K562 (cell line): ENCODE results near the gene DNM1. TPM values are rescaled to one million over a fixed set of nuclear protein-coding genes. Genes with fewer than 3 reads are reported as not detected.

Source experiments
- ATAC-seq: fragments of 200-7000 bp; cut with Tn5 transposase; 3 replicates; pipeline ENCODE4 v1.9.1; 2020; ENCODE audit warnings: moderate library complexity
- BruUV-seq: library from RNA; stranded (reverse); fragments of 400-500 nt; replicated peaks from 2 replicates; lab custom pipeline; 2021; lab: Mats Ljungman, UMichigan
- CTCF ChIA-PET: fragments of 300-600 bp; formaldehyde crosslinking; extraction: SDS; loops from one replicate; lab custom pipeline; 2021; ENCODE audit warnings: low intra/inter-chr PET ratio; lab: Yijun Ruan, JAX
- POLR2A ChIA-PET: fragments of 300-600, 350-650 bp; sonication (Branson Sonifier 250); formaldehyde crosslinking; extraction: SDS; loops from one replicate; lab custom pipeline; 2021; ENCODE audit warnings: antibody characterized with exemption, inconsistent platforms; lab: Yijun Ruan, JAX
- DNase-seq, 4 experiments: peaks; one replicate each; pipeline versions ENCODE4 v3.0.0 to v3.0.0-alpha.2; 2011 to 2018; ENCODE audit warnings: low spot score in 3 of 4, mixed read lengths in 3 of 4; ENCODE audit errors: extremely low read depth in 1 of 4
- FAIRE-seq: peaks from 2 replicates; lab custom pipeline; 2011; peaks lifted over from hg19 to GRCh38; lab: Jason Lieb, UNC
- H2AFZ ChIP-seq: 2 replicates; pipeline ENCODE4 v1.6.0; 2011; ENCODE audit warnings: low read depth, low read length, control low read depth, inconsistent platforms
- H3K27ac ChIP-seq: fragments of 200-600 bp; 3 replicates; pipeline ENCODE4 v1.8.0; 2011; ENCODE audit warnings: low read depth, mild to moderate bottlenecking, control low read depth, inconsistent platforms, low read length, moderate library complexity, mixed read lengths; ENCODE audit errors: extremely low read depth
- H3K27me3 ChIP-seq, 2 experiments: fragments of 300-600 bp in 1 of 2; 2 replicates in 1 of 2; 3 replicates in 1 of 2; pipeline versions ENCODE4 v1.6.0 to v1.8.0; 2011; ENCODE audit warnings: inconsistent platforms in 2 of 2, low read length in 2 of 2, mild to moderate bottlenecking in 1 of 2, mixed read lengths in 1 of 2, moderate library complexity in 1 of 2; ENCODE audit not compliant: control insufficient read depth in 2 of 2, insufficient read depth in 2 of 2
- H3K36me3 ChIP-seq: fragments of 300-600 bp; 3 replicates; pipeline ENCODE4 v1.8.0; 2011; ENCODE audit warnings: mild to moderate bottlenecking, low read length, inconsistent platforms; ENCODE audit not compliant: control insufficient read depth, insufficient read depth
- H3K4me1 ChIP-seq, 2 experiments: fragments of 200-600 bp in 1 of 2; replicated peaks in 1 of 2; 2 replicates in 1 of 2; 3 replicates in 1 of 2; pipeline versions ENCODE4 v1.5.1 to v1.8.0; 2011; ENCODE audit warnings: inconsistent platforms in 2 of 2, low read length in 2 of 2, mild to moderate bottlenecking in 1 of 2, mixed read lengths in 1 of 2, moderate library complexity in 1 of 2; ENCODE audit not compliant: control insufficient read depth in 2 of 2, insufficient read depth in 2 of 2
- H3K4me2 ChIP-seq: 2 replicates; pipeline ENCODE4 v1.6.1; 2011; ENCODE audit warnings: low read length, control low read depth, inconsistent platforms, mixed read lengths; ENCODE audit not compliant: insufficient read depth
- H3K4me3 ChIP-seq: fragments of 200-600 bp; sonication (generic), shearing (Covaris generic); 2 replicates; pipeline ENCODE4 v1.5.1; 2016; ENCODE audit warnings: control low read depth, inconsistent platforms
- H3K79me2 ChIP-seq: fragments of 200-600 bp; 3 replicates; pipeline ENCODE4 v1.8.0; 2011; ENCODE audit warnings: low read length, inconsistent platforms; ENCODE audit not compliant: control insufficient read depth, insufficient read depth
- H3K9ac ChIP-seq, 2 experiments: 2 replicates each; pipeline versions ENCODE4 v1.6.0 to v1.6.1; 2011; ENCODE audit warnings: low read depth in 2 of 2, low read length in 2 of 2, control low read depth in 1 of 2, inconsistent platforms in 1 of 2, mild to moderate bottlenecking in 1 of 2, mixed read lengths in 1 of 2; ENCODE audit not compliant: insufficient read depth in 1 of 2
- H3K9me1 ChIP-seq: one replicate; pipeline ENCODE4 v1.6.0; 2011; ENCODE audit warnings: inconsistent platforms, mild to moderate bottlenecking, low read length, moderate library complexity; ENCODE audit not compliant: control insufficient read depth, insufficient read depth
- H3K9me3 ChIP-seq: replicated peaks from 2 replicates; pipeline ENCODE4 v1.5.1; 2011; ENCODE audit warnings: low read depth, low read length, inconsistent platforms; ENCODE audit not compliant: control insufficient read depth, insufficient read depth
- H4K20me1 ChIP-seq: replicated peaks from 2 replicates; pipeline ENCODE4 v1.6.1; 2011; ENCODE audit warnings: low read length, inconsistent platforms, mixed read lengths; ENCODE audit not compliant: control insufficient read depth, insufficient read depth
- ARID1B ChIP-seq: fragments of 450-650 bp; IDR thresholded peaks from 2 replicates; pipeline ENCODE4 v1.6.1; 2016; ENCODE audit warnings: antibody characterized with exemption, mild to moderate bottlenecking, inconsistent platforms
- MEF2A ChIP-seq: IDR thresholded peaks from 2 replicates; pipeline ENCODE4 v1.6.1; 2011; ENCODE audit warnings: low read depth, mild to moderate bottlenecking, low read length, moderate library complexity; ENCODE audit not compliant: control insufficient read depth
- PHF20 ChIP-seq: fragments of 450-650 bp; IDR thresholded peaks from 2 replicates; pipeline ENCODE4 v1.6.1; 2018; ENCODE audit not compliant: partially characterized antibody
- ZNF354B ChIP-seq: fragments of 250-450 bp; sonication (Bioruptor Pico); IDR thresholded peaks from 2 replicates; pipeline ENCODE4 v1.4.0; 2020
- ZNF785 ChIP-seq: fragments of 250-450 bp; sonication (Bioruptor Pico); IDR thresholded peaks from 2 replicates; pipeline ENCODE4 v1.4.0; 2020; ENCODE audit warnings: mild to moderate bottlenecking
- WGBS: fragments of 100-300 bp; shearing (Covaris generic); methylation state at CpG from one replicate; pipeline ENCODE4 v1.1.6; 2016; ENCODE audit warnings: low coverage, mixed read lengths; ENCODE audit not compliant: insufficient coverage; ENCODE audit errors: missing lambda C conversion rate; 5-methylcytosine and 5-hydroxymethylcytosine counted together
- in situ Hi-C: fragments of 300-500 bp; cut with MboI; formaldehyde crosslinking; loops from 4 replicates; pipeline ENCODE4 v1.15.0; 2018; ENCODE audit warnings: inconsistent platforms, mixed read lengths
- intact Hi-C: fragments of 100-400 bp; cut with micrococcal nuclease; formaldehyde crosslinking; loops from 2 replicates; pipeline ENCODE4 v1.14.2; 2022
- polyA plus RNA-seq, 8 experiments: library from polyadenylated mRNA; depleted of rRNA in 4 of 8; stranded (reverse) in 5 of 8; unstranded in 3 of 8; fragments of >200 nt; fragmentation: Nextera tagmentation in 2 of 8; fragmentation: Illumina TruSeq in 1 of 8; extraction: Ambion mirVana in 2 of 8; extraction: Trizol in 1 of 8; gene quantifications; 2 replicates each; pipeline versions ENCODE4 v1.2.1 to v1.2.3, GENCODE V29; 2011 to 2014; ENCODE audit warnings: inconsistent platforms in 1 of 8, missing spikeins in 1 of 8
- total RNA-seq, 7 experiments: library from RNA; depleted of rRNA in 6 of 7; stranded (reverse); fragments of >200 nt in 6 of 7; fragmentation: Illumina TruSeq in 2 of 7; extraction: Trizol in 2 of 7; gene quantifications; 2 replicates each; pipeline versions ENCODE4 v1.2.1 to v1.2.3, GENCODE V29; 2011 to 2021; ENCODE audit warnings: low replicate concordance in 1 of 7
- TF ChIP-seq, protein P1 (sequence below): fragments of 250-450 bp; sonication (Bioruptor Pico); IDR thresholded peaks from 2 replicates; pipeline ENCODE4 v1.4.0; 2020; ENCODE audit warnings: mild to moderate bottlenecking, moderate library complexity
- TF ChIP-seq, protein P2 (sequence below): fragments of 450-650 bp; formaldehyde crosslinking; IDR thresholded peaks from 2 replicates; pipeline ENCODE4 v1.4.0; 2020; ENCODE audit warnings: mild to moderate bottlenecking, moderate library complexity
- TF ChIP-seq, protein P3 (sequence below), 2 experiments: fragments of 450-650 bp in 1 of 2; IDR thresholded peaks; 2 replicates each; pipeline ENCODE4 v1.6.1; 2011 to 2017; ENCODE audit warnings: low read depth in 2 of 2, antibody characterized with exemption in 1 of 2, borderline replicate concordance in 1 of 2, low read length in 1 of 2, mild to moderate bottlenecking in 1 of 2, mixed read lengths in 1 of 2; ENCODE audit not compliant: control insufficient read depth in 1 of 2

DNM1 gene
- total and polyA plus RNA-seq, 9 of the 15 experiments (the other 6 are each of a cell fraction or from before 2014, with no cell fraction given) = 0.39 to 23.1 (median 9.1) TPM

DNA sequence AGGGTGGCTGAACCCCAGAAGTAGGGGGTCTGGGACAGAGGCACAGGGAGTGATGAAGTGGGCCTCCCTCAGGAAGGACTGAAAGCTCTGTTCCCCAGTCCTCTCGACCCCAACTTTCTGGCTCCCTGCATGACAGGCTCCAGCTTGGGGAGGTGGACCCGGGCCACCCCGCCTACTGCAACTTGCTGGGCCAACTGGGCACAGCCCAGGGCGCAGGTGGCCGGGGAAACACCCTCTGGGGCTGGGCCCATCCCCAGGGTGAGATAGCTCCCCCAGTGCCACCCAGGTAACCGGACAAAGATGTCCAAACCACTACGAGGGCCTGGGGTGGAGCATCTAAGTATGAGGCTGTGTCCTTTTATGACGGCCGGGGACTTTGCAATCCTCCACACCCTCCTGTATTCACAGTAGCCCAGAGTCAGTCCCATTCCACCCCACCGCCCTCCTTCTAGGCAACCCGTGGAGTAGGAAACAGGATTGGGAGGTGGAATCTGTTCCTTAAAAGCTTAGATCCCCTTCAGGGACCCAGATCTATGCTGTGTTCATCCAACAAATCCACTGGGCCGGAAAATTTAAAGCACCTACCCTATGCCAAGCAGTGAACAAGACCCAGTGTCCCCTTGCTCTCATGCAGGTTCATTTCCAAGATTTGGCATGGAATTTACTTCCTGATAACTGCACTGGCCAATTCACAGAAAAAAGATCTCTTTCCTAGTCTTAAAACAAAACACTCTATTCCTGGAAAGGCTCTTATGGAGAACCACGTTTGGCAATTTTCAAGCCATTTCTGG is 19.9 kb downstream of the DNM1 start (continued):
- TF ChIP-seq ZNF785 (CRISPR knock-in tag) = no peak

DNA sequence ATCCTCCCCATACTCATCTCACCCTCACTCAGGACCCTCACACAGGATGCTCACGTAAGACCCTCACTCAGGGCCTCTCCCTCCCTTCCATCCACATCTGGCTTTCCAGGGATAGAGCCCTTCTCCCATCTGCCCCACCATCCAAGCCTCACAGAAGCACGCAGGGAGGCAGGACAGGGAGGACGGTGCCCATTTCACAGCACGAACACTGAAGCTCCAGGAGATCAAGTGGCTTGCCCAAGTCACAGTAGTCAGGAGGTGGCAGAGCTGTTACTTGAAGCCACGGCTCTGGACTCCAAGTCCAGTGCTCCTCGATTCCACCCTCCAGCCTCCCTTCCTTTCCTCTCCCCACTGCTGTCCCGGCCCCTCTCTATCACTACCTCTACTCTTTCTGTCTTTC is 21.7 kb downstream of the DNM1 start:
- no peak for DNase-seq
- in situ Hi-C loops (no loop called here), intact Hi-C loops (no loop called here)
- Histone ChIP-seq H2AFZ (no peak overlapping the region), H3K9ac (peak overlapping the region in 1 of 2 experiments; percentile 15; a peak in 2 of 4 replicates), H3K79me2 (no peaks in the 10 kb centered on the region), H3K4me3 (no peak overlapping the region), H3K9me3 (no peaks in the 10 kb centered on the region), H3K4me2 (no peak overlapping the region), H3K9me1 (no peaks in the 10 kb centered on the region), H3K27me3 (no peaks in the 10 kb centered on the region), H3K4me1 (peaks cover 0 to 32% of the 10 kb centered on the region in 2 experiments; a peak in 3 of 5 replicates), H4K20me1 (peaks cover 10% of the 10 kb centered on the region; the same call in 1 of the 2 replicates), H3K27ac (no peak overlapping the region), H3K36me3 (peaks cover 6% of the 10 kb centered on the region; the same call in 1 of the 3 replicates)
- BruUV-seq = no TSS peak
- POLR2A ChIA-PET = interaction anchor here (0.8 to 2.7 kb wide), 5 partner anchors 8 to 25 kb away, joined by 3 to 8 read pairs (median 5); no protein-coding TSS in a partner anchor
- CTCF ChIA-PET = no interaction called here
- WGBS = 40% methylated on average over 7 of the region's 7 CpGs
- ATAC-seq = no peak
- no peak for TF ChIP-seq ARID1B
- TF ChIP-seq, protein P1, sequence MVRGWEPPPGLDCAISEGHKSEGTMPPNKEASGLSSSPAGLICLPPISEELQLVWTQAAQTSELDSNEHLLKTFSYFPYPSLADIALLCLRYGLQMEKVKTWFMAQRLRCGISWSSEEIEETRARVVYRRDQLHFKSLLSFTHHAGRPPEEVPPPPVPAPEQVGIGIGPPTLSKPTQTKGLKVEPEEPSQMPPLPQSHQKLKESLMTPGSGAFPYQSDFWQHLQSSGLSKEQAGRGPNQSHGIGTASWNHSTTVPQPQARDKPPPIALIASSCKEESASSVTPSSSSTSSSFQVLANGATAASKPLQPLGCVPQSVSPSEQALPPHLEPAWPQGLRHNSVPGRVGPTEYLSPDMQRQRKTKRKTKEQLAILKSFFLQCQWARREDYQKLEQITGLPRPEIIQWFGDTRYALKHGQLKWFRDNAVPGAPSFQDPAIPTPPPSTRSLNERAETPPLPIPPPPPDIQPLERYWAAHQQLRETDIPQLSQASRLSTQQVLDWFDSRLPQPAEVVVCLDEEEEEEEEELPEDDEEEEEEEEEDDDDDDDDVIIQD = no peak
- TF ChIP-seq, protein P2, sequence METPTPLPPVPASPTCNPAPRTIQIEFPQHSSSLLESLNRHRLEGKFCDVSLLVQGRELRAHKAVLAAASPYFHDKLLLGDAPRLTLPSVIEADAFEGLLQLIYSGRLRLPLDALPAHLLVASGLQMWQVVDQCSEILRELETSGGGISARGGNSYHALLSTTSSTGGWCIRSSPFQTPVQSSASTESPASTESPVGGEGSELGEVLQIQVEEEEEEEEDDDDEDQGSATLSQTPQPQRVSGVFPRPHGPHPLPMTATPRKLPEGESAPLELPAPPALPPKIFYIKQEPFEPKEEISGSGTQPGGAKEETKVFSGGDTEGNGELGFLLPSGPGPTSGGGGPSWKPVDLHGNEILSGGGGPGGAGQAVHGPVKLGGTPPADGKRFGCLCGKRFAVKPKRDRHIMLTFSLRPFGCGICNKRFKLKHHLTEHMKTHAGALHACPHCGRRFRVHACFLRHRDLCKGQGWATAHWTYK (CRISPR knock-in tag) = no peak
- TF ChIP-seq MEF2A = no peak
- no peak for TF ChIP-seq ZNF354B
- TF ChIP-seq, protein P3, sequence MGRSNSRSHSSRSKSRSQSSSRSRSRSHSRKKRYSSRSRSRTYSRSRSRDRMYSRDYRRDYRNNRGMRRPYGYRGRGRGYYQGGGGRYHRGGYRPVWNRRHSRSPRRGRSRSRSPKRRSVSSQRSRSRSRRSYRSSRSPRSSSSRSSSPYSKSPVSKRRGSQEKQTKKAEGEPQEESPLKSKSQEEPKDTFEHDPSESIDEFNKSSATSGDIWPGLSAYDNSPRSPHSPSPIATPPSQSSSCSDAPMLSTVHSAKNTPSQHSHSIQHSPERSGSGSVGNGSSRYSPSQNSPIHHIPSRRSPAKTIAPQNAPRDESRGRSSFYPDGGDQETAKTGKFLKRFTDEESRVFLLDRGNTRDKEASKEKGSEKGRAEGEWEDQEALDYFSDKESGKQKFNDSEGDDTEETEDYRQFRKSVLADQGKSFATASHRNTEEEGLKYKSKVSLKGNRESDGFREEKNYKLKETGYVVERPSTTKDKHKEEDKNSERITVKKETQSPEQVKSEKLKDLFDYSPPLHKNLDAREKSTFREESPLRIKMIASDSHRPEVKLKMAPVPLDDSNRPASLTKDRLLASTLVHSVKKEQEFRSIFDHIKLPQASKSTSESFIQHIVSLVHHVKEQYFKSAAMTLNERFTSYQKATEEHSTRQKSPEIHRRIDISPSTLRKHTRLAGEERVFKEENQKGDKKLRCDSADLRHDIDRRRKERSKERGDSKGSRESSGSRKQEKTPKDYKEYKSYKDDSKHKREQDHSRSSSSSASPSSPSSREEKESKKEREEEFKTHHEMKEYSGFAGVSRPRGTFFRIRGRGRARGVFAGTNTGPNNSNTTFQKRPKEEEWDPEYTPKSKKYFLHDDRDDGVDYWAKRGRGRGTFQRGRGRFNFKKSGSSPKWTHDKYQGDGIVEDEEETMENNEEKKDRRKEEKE (IDR thresholded peaks at IDR 0.05; ENCODE audit: borderline replicate concordance in 1 of 2, control insufficient read depth in 1 of 2, low read depth in 2 of 2, low read length in 1 of 2) = no peak
- TF ChIP-seq PHF20 = no peak
- FAIRE-seq = no peak
